A549 (cell line): ENCODE measurements around the gene ANXA9.

Experiments
- CTCF ChIP-seq: fragments of >200 bp; sonication (Bioruptor Twin); formaldehyde crosslinking; IDR thresholded peaks from 3 replicates; pipeline ENCODE4 v1.5.1; 2016
- EP300 ChIP-seq, 2 experiments: fragments of >200 bp; sonication (Bioruptor Twin); formaldehyde crosslinking; IDR thresholded peaks; 2 replicates in 1 of 2; 3 replicates in 1 of 2; pipeline ENCODE4 v1.6.1; 2016 to 2017
- MAX ChIP-seq: IDR thresholded peaks from 2 replicates; pipeline ENCODE4 v1.6.1; 2012
- POLR2A ChIP-seq: IDR thresholded peaks from 2 replicates; pipeline ENCODE4 v1.6.1; 2012; ENCODE audit warnings: mild to moderate bottlenecking, low read length
- RFX5 ChIP-seq: fragments of 450-650 bp; IDR thresholded peaks from 2 replicates; pipeline ENCODE4 v1.7.1; 2014; ENCODE audit warnings: antibody characterized with exemption, mild to moderate bottlenecking, moderate library complexity
- TP53 ChIP-seq: fragments of 250-450 bp; sonication (Bioruptor Pico); IDR thresholded peaks from 2 replicates; pipeline ENCODE4 v1.5.0; 2021; ENCODE audit warnings: mild to moderate bottlenecking, moderate library complexity
- ZSCAN20 ChIP-seq: fragments of 250-450 bp; sonication (Bioruptor Pico); IDR thresholded peaks from 2 replicates; pipeline ENCODE4 v1.8.0; 2022; ENCODE audit warnings: mild to moderate bottlenecking, moderate library complexity

GRCh38 chr1:150973258-150973835 is 8.7 kb upstream of the ANXA9 start:
- TF ChIP-seq POLR2A (no peak), ZSCAN20 (CRISPR knock-in tag) (no peak), RFX5 (no peak), MAX (no peak; the same call in 1 of the 2 replicates), EP300 (IDR thresholded peaks at IDR 0.05) (no peak), CTCF (no peak), TP53 (no peak)
